GM21717 (cell line): ENCODE results near the gene KCNH2.

Experiments
- ATAC-seq: cut with Tn5 transposase; IDR thresholded peaks from one replicate; pipeline ENCODE4 v1.9.1; 2021; ENCODE audit warnings: mild to moderate bottlenecking, moderate library complexity; ENCODE audit not compliant: unreplicated experiment

Gene KCNH2

DNA sequence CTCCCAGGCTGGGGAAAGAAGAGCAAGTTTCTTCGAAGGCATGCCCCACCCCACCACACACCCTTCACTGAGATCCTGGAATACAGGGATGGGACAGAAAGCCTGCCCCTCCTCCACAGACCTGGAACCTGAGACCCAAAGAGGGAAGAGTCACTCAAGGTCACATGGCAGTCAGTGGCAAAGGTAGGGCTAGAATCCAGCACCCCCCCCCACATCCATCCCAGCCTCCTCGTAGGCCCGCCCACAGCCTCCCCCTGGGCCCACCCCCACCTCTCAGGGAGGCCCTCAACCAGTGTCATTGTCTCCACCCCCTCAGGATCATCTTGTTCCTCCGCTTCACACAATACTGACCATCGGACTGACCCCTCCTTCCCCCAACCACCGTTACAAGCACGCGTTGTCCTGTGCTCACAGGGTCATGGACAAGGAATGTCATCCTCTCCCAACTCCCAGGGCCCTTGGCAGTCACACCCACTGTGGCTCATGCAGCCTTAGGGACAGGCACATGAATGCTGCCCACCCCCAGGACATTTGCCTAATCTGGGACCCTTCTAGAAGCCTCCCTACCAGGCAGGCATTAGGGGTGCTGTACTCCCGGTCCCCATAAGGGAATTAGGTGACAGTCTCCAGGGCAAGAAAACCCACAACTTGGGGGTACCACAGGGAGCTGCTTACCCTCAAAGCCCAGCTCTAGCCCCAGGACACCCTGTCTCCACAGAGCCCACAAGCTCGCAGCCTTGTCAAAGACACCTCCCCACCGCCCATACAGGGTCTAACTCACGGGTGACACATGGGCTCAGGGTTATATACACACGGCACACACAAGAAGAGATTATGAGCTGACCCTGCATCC lies 1.4 kb downstream of the KCNH2 start:
- no peak for ATAC-seq

DNA sequence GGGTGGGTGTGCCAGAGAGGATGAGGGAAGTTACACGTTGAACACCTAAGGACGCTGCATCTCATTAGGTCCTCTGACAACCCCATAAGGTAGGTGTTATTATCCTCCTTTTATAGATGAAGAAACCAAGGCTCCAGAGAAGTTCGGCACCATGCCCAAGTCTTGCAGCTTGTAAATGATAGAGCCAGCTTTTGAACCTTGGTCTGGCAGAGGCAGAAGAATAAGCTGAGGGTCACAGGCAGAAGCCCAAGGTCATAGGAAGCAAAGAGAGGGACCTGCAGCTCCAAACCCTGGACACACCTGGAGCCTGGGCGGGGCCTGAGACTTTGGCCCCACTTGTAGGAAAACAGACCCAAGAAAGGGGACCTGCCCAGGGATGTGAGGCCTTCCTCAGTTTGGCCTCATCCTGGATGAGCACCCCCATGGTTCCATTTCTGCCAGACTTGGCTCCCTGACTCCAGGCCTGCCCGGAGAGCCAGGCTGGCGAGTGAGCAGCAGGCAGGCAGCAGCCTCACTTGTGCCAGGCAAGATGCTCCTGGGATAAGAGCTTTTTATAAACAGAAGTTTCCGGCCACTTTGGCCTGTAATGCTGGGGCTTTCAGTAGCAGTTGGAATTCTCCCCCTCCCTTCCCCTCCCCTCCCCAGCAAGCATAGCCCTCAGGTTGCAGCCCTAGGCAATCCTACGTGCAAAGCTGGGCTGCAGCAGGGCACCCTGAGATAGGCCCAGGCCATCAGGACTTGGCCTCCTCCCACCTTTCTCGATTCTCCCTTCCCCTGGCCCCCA lies 2.4 kb downstream of the KCNH2 start:
- ATAC-seq, result no peak

DNA sequence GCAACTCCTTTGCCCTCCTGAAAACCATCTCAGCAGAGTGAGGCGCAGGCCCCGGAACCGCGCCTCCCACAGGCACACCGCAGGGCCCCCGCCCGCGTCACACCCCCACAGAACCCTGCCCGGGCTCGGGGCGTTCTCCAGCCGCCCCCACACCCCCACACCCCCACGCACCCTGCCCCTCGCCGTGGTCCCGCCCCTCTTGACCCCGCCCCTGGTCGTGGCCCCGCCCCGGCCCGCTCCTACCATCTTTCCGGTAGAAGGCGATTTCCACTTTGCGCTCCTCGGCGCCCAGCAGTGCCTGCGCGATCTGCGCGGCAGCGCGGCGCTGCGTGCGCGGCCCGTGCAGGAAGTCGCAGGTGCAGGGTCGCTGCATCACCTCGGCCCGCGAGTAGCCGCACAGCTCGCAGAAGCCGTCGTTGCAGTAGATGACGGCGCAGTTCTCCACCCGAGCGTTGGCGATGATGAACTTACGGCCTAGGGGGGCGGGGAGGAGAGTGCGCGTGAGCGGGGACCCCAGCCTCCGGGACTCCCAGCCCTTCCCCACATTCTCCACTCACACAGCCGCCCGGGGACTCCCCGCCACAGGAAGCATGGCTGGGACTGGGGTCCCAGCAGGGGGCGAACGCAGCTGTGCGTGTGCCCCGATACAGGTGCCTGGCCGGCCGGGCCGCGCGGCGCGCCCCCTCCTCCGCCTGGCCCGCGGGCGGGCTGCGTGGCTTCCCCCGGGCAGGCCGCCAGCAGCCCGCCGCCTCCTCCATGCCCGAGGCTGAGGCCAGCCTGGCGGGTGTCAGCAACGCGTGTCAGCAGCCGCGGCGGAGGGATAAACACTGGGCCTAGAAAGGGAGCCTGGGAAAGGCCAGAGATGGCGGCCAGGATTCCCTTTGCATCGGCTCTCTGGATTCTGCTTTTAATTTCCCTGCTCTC lies 3.4 kb downstream of the KCNH2 start:
- peak; percentile 53 for ATAC-seq

DNA sequence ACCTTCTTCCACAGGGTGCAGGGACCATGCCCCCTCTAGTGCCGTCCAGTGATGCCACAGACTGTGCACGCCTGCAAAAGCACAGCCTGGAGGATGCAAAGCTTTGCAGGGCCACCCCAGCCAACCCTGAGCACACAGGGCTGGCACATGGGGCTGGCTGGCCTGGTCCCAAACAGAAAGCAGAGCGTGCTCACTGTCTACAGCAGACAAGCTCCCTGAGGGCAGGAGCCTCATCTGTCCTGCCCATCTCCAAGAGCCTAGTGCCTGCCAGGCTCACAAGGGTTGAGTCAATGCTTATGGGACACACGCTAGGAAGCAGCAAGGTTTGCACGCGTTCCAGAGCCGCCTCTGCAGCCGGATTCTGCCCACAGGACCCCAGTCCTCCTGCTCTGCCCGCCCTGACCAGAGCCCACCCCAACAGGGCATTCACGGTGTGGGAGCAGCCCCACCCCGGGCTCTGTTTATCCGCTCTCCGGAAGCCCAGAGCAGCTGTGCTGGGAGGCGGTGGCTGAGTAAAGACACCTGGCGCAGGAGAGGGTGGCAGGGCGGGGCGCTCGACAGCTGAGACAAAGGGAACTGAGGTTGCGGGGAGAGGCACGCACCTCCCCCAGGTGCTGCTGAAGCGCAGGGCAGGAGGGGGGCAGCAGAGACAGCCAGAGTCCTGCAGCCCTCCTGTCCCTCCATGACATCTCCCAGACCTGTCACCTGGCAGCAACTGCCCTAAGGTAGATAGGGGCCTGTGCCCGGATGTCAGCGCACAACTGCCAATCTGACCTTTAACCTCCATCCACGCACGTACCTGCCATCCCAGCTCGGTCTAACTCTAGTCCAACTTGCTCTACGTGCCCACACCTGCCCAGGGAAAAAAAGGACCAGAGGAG lies 4.3 kb downstream of the KCNH2 start:
- no peak for ATAC-seq

DNA sequence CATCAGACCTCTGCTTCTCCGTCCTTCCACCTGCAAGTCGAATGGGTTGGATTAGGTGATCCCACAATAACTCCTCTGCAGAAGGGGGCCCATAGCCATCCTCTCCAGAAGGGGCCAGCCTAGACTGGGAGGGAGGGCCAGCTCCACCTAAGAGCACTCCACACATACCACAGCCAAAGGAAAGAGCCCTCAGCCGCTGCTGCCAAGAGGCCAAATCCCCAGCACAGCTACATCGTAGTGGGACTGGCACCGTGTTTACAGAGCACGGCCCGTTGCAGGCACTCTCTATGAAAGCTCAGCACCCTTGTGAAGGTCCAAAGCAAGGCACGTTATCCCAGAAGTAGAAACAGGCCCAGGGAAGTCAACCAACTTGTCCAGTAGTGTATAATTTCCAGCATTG lies 5.4 kb downstream of the KCNH2 start:
- no peak for ATAC-seq

DNA sequence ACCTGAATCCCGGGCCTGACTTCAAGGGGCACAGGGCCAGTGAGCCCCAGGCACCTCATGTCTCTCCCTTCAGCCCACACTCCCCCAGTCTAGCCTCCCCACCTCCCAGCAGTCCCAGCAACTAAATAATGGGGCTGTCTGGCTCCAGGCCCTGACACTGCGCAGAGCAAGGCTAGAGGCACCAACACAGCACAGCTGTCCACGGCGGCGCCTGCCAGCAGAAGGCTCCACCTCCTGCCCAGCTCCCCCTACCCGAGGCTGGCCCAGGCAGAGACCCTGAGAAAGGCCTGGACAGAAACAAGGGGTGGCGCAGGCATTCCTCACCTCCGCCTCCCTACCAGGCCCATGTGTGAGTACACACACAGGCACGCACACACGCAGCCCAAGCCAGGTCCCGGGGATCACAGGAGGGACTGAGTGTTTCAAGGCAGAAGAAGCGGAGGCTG lies 6.1 kb downstream of the KCNH2 start:
- no peak for ATAC-seq

DNA sequence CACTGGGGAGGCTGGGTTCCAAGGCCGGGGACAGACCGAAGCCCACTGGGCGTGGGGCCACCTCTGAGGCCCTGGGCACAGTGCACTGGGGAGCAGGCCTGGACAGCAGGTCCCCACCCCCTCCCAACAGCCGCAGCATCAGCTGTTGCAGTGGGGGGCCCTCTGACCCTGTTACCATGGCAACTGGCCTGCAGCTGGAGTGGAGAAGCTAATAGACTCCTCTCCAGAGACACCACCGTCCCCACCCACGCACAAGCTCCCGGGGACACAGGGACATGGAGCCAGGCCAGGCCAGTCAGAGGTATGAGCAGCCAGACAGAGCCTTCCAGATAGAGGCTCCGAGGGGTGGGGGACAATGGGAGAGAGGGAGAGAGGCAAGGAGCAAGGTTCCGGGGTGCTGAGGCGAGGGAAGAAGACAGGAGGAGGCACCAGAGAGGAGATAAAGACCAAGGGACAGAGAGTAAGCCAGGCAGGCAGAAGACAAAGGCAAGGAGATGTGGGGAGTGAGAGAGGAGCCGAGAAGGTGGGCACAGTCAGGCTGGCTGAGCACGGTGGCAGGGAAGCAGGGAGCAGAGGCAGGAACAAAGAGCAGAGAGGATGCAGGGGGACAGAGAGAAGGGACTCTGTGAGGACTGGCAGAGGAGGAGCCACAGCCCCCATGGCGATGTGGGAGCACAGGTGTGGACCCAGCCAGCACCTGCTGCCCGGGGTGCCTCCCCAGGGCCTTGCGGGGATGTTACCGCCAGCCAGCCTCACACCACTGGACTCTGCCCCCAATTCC lies 6.7 kb downstream of the KCNH2 start:
- ATAC-seq, result no peak

DNA sequence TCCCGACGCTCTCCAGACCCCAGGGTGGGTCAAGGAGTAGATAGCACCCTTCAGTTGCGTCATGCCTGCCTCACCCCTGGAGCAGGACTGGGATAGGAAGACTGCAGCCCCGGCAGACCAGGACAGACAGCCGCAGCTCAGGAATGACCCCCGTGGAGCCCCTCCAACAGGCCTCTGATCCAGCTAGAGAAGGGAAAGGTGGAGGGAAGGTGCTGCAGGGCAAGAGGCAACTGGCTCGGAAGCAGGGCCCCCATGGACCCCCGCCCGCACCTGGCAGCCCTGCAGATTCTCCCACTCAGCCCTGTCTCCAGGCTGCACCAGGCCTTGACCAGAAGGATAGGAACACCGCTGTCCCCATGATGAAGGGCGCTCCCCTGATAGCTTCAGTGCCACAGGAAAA lies 7.7 kb downstream of the KCNH2 start:
- no peak for ATAC-seq

DNA sequence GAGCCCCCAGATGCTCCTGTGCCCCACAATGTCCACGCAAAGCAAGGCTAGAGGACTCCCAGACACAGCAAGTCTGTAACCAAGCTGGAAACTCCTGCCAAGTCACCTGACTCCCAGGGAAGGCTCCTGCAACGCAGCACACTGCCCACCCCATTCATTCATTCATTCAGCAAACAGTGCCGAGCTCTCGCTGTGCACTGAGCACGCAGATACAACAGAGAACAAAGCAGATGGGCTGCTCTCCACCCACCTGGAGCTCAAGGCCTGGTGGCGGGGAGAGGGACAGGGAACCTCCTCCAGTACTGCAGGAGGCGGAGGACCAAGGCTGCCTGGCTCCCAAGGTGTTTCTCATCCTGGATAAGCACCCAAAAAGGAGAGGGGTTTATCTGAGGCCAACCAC lies 8.6 kb downstream of the KCNH2 start:
- no peak for ATAC-seq

DNA sequence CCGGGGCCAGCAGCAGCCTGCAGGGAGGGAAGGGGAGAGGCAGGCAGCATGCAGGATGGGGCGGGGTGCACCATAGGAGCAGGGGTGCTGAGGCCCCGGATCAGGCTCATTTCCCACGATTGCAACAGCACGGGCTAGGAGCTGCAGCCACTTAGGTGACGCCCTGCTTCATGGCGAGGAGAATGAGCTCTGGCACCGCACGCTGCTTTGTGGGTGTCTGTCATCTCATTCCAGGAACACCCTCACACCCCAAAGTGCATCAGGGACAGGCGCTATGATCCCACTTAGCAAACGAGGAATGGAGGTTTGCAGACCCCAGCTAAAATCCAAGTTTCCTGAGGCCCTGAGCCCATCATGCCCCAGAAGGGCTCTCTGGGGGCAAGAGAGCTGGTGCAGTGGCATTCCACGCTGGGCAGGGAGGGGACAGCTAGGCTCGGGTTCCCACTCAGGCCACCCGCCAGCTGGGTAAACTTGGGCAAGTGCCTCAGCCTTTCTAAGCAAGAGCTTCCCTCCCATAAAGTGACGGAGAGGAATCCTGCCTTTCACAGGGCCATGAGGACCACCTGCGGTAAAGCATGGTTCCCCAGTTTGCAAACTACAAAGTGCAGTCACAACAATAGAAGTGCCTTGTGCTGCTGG lies 9.3 kb downstream of the KCNH2 start:
- no peak for ATAC-seq

DNA sequence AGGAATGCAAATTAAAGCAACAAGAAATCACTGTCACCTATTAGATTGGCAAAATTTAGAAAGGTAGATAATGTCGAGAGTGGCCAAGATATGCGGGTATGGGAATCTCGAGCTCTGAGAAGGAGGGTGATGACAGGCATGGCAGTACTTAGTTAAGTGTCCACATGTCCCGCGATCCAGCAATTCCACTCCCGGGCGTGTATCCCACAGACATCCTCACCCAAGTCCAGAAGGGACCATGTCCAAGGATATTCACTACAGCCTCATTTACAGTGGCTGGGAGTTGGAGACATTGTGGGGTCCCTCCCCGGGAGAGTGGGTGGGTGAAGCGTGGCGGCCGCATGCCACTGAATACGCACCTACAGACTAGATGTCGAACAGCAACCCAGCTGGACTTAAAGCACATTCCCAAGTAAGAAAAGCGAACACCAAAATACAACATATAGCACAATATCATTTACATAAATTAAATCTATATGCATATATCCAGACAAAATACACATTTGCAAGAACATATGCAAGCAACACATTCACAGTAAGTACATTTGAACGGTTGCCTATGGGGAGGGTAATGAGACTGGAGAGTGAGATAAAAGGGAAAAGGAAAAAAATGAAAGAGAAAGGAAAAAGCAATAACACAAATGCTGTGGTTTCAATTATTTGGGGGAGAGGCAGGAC lies 9.9 kb downstream of the KCNH2 start:
- ATAC-seq, result no peak

DNA sequence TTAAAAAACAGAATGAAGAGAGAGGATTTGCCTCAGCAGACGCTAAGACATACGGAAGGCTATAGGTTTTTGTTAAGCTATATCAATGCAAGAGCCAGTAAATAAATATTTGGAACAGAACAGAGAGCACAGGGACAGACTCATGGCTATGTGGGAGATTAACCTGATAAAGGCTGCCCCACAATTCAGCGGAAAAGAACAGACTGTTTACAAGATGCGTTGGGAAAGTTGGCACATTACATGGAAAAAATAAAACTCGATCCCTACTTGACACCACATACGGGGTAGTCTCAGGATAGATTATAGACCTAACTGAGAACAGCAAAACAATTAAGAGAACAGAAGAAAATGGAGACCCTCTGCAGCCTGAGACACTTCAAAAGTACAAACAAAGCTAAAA lies 10.8 kb downstream of the KCNH2 start:
- no peak for ATAC-seq

DNA sequence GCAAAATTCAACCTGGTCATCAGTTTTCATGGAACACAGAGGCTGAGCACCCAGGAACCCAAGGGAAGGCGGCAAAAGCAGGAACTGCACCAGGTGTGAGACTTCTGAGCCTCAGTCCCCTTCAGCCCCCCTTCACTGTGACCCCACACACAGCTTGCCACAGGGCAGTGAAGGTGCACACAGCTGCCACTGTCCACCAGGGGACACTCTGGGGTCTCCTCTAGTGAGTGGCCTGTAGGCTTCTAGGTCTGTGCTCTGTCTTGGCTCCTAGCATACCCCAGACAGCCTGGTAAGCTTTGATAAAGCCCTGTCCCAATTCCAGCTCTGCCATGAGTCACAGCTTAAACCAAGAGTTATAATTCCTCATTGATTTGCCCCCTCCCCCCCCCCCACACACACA lies 12.1 kb downstream of the KCNH2 start:
- ATAC-seq, result no peak

DNA sequence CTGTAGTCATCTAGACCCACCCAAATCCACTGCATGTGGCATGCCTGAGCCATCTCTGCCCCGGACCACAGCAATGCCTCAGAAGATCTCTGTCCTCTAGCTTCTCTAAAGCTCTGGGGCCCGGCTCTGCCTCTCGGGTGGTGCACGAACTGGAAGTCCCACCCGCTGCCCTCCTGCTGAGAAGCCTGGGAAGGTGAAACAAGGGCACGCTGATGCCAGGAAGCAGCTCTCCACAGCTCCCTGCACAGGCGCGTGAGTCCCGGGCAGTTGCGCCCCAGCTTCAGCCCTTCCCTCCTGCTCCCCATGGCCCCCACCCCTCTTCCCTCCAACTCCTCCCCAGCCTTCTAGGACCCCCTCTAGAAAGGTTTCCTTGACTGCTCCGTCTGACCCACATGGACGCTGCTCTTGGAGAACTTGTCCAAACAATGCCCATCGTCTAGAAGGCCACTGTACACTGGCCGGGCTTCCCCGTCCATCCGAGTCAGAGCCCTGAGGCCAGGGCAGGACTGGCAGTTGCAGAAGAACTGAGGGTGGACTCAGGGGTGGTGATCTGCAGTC lies 12.8 kb downstream of the KCNH2 start:
- no peak for ATAC-seq

DNA sequence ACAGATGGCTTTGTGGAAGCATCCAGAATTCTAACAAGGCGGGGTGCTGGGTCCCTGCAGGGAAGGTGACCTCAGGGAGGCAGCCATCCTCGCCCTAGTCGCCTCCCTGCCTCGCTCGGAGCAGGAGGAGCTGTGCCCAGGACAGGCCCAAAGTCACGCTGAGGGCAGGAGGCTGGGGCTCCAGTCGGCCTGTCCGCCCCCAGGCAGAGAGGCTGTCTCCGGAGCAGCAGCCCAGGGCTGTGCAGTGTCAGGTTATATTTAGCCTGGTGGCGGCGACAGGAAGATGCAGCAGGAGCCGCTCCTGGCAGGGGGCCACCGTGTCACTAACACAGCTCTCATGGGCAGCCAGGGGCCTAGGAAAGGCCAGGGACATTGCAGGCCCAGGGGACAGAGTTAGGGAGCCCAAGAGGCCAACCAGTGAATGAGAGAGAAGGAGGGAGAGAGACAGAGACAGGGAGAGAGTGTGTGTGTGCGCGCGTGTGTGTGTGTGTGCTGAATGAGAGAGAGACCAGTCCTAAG lies 13.5 kb downstream of the KCNH2 start:
- no peak for ATAC-seq

DNA sequence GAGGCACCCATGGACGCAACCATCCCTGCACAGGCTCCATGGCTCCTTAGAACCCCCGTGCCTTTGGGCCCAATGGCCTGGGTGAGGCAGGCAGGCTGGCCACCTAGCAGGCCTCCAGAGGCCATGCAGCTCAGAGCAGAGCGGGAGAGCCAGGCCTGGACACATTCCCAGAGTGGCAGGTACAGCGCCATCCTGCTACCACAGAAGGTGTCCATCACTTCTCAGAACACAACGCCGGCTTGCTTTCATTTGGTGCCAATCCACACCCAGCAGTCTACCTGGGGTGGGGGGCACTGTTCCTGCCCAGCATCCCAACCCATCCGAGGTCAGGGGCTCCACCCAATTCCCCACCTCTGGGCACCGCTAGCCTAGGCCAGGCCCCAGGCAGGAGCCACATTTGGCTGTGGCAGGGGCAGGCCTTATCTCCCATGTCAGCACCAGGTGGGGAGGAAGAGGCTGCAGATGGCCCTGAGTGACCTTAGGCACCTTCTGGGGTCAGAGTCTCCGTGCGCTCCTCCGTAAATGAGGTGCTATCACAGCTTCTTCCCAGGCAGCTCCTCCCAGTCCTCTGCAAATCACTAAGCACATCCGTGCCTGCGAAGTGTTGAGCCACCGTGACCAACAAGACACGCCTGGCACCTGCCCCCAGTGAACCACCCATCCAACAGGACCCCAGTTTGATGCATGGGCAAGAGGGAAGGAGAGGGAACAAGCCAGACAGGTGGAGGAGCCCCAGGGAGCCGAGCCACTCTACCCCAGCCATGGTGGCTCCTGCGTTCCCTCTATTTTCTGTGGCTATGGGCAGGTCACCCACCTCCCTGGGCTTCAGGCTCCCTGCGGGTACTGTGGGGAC lies 14.2 kb downstream of the KCNH2 start:
- no peak for ATAC-seq
